WI38 (cell line): ENCODE measurements around the gene FOXK1.

Experiments
- H3K4me3 ChIP-seq: 2 replicates; pipeline ENCODE4 v1.5.1; 2011; ENCODE audit warnings: low read depth, mild to moderate bottlenecking, control low read depth, low read length
- CTCF ChIP-seq: IDR thresholded peaks from 2 replicates; pipeline ENCODE4 v1.5.1; 2012; ENCODE audit warnings: low read depth, mild to moderate bottlenecking, control low read depth, low read length

The FOXK1 gene

GRCh38 chr7:4681886-4682620 is at the start of gene FOXK1:
Gene FOXK1, plus strand, starts transcription at chr7:4682295. Its CDS starts 14 bp downstream, at chr7:4682309.
- no peak for TF ChIP-seq CTCF
- peak within 1 kb of the TSS; percentile 91 for H3K4me3 ChIP-seq

GRCh38 chr7:4633012-4633411 is 49.1 kb upstream of the FOXK1 start:
- H3K4me3 ChIP-seq, result no peak overlapping the region
- TF ChIP-seq CTCF, result no peak

- no peak overlapping the region for H3K4me3 ChIP-seq
- TF ChIP-seq CTCF, result no peak
These were observed 47.9 kb upstream of the FOXK1 start for GRCh38 chr7:4634166-4634565.

- TF ChIP-seq CTCF, result no peak
- no peak overlapping the region for H3K4me3 ChIP-seq
These were observed 43.1 kb upstream of the FOXK1 start for GRCh38 chr7:4638781-4639575.

- no peak for TF ChIP-seq CTCF
- H3K4me3 ChIP-seq, result peak overlapping the region; percentile 54
These were observed 40.9 kb upstream of the FOXK1 start for GRCh38 chr7:4641091-4641666.

- peak overlapping the region; percentile 54 for H3K4me3 ChIP-seq
- peak; percentile 16; the same call in 1 of the 2 replicates for TF ChIP-seq CTCF
These were observed 40.2 kb upstream of the FOXK1 start for GRCh38 chr7:4641667-4642467.
